Measurements from ENCODE around the gene FBXL16.

The FBXL16 gene

GRCh38 chr16:717450-718245 lies 12.0 kb upstream of the FBXL16 start:
- no peak overlapping the region for H3K4me3 ChIP-seq (ENCODE audit: low read depth, low read length)
- no peak for DNase-seq (ENCODE audit: low read depth)
- TF ChIP-seq MYC (IDR thresholded peaks at IDR 0.05; ENCODE audit: low read depth, low read length) (no peak), POLR2A (IDR thresholded peaks at IDR 0.05; ENCODE audit: extremely low read depth, insufficient read length) (no peak), MAX (IDR thresholded peaks at IDR 0.05; ENCODE audit: low read depth, low read length) (no peak)
- TF ChIP-seq, protein P1, sequence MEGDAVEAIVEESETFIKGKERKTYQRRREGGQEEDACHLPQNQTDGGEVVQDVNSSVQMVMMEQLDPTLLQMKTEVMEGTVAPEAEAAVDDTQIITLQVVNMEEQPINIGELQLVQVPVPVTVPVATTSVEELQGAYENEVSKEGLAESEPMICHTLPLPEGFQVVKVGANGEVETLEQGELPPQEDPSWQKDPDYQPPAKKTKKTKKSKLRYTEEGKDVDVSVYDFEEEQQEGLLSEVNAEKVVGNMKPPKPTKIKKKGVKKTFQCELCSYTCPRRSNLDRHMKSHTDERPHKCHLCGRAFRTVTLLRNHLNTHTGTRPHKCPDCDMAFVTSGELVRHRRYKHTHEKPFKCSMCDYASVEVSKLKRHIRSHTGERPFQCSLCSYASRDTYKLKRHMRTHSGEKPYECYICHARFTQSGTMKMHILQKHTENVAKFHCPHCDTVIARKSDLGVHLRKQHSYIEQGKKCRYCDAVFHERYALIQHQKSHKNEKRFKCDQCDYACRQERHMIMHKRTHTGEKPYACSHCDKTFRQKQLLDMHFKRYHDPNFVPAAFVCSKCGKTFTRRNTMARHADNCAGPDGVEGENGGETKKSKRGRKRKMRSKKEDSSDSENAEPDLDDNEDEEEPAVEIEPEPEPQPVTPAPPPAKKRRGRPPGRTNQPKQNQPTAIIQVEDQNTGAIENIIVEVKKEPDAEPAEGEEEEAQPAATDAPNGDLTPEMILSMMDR (IDR thresholded peaks at IDR 0.05; ENCODE audit: low read depth, low read length) = no peak

- no peak for DNase-seq (ENCODE audit: low read depth)
- no peak for TF ChIP-seq POLR2A (IDR thresholded peaks at IDR 0.05; ENCODE audit: extremely low read depth, insufficient read length)
- no peak for TF ChIP-seq MYC (IDR thresholded peaks at IDR 0.05; ENCODE audit: low read depth, low read length)
- TF ChIP-seq MAX (IDR thresholded peaks at IDR 0.05; ENCODE audit: low read depth, low read length) = no peak
- TF ChIP-seq, protein P1 (IDR thresholded peaks at IDR 0.05; ENCODE audit: low read depth, low read length) = no peak
- H3K4me3 ChIP-seq (ENCODE audit: low read depth, low read length) = no peak overlapping the region
These were observed 11.2 kb upstream of the FBXL16 start for GRCh38 chr16:716768-717325.

DNA sequence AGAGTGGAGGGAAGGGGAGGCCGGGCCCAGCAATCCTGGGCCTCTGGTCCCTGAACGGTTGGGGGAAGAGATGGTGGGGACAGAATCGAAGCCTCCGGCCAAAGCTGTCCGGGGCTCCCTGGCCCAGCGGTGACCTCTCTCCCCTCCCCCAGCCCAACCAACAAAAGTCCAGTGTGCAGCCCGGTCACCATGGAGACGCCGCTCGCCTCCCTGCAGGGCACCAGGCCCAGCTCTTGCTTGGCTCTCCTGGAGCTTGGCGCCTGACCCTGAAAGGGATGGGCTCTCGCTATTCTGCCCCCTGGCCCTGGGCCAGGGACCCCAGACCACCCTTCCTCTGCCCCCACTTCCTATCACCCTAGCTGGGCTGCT lies 10.6 kb upstream of the FBXL16 start:
- no peak overlapping the region for H3K4me3 ChIP-seq (ENCODE audit: low read depth, low read length)
- TF ChIP-seq MAX (IDR thresholded peaks at IDR 0.05; ENCODE audit: low read depth, low read length) (no peak), MYC (IDR thresholded peaks at IDR 0.05; ENCODE audit: low read depth, low read length) (no peak), POLR2A (IDR thresholded peaks at IDR 0.05; ENCODE audit: extremely low read depth, insufficient read length) (no peak)
- TF ChIP-seq, protein P1 (IDR thresholded peaks at IDR 0.05; ENCODE audit: low read depth, low read length) = no peak
- no peak for DNase-seq (ENCODE audit: low read depth)

DNA sequence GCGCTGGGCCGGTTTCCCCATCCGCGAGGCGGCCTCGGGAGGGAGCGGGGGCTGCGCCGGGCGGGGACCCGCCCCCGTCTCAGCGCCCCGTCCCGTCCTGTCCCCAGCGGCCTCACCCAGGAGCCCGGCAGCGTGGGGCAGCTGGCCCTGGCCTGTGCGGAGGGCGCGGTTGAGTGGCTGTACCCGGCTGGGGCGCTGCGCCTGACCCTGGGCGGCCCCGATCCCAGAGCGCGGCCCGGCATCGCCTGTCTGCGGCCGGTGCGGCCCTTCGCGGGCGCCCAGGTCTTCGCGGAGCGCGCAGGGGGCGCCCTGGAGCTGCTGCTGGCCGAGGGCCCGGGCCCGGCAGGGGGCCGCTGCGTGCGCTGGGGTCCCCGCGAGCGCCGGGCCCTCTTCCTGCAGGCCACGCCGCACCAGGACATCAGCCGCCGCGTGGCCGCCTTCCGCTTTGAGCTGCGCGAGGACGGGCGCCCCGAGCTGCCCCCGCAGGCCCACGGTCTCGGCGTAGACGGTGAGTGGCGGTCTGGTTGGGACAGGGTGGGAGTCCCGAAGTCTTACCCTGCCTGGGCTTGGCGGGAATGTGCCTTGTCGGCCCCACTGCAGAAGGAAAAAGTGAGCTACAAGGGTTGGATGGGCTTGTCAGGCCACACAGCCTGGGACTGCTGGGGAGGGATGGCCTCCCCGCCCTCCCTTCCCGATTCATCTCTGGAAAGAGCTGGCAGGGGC lies 10.0 kb upstream of the FBXL16 start:
- H3K4me3 ChIP-seq (ENCODE audit: low read depth, low read length) = no peak overlapping the region
- TF ChIP-seq MAX (IDR thresholded peaks at IDR 0.05; ENCODE audit: low read depth, low read length) (peak; percentile 56; the same call in 1 of the 2 replicates), POLR2A (IDR thresholded peaks at IDR 0.05; ENCODE audit: extremely low read depth, insufficient read length) (no peak), MYC (IDR thresholded peaks at IDR 0.05; ENCODE audit: low read depth, low read length) (peak; percentile 55; the same call in 1 of the 2 replicates)
- TF ChIP-seq, protein P1 (IDR thresholded peaks at IDR 0.05; ENCODE audit: low read depth, low read length) = no peak
- peak; percentile 51 for DNase-seq (ENCODE audit: low read depth)

GRCh38 chr16:714558-715476 lies 9.2 kb upstream of the FBXL16 start, which contains the start of gene METRN:
Gene METRN (plus strand): TSS chr16:715118. CDS start chr16:715290, 172 bp downstream.
- no peak within 1 kb of the TSS for H3K4me3 ChIP-seq (ENCODE audit: low read depth, low read length)
- peak; percentile 84 for DNase-seq (ENCODE audit: low read depth)
- TF ChIP-seq MAX (IDR thresholded peaks at IDR 0.05; ENCODE audit: low read depth, low read length) = no peak
- TF ChIP-seq MYC (IDR thresholded peaks at IDR 0.05; ENCODE audit: low read depth, low read length) = no peak
- TF ChIP-seq, protein P1 (IDR thresholded peaks at IDR 0.05; ENCODE audit: low read depth, low read length) = no peak
- TF ChIP-seq POLR2A (IDR thresholded peaks at IDR 0.05; ENCODE audit: extremely low read depth, insufficient read length) = no peak
